GM21515 (cell line): ENCODE data around the gene KLRD1.
"Not testable (repeated sequence)": the region's sequence is repeated elsewhere in the genome, so short reads cannot be mapped to it uniquely, and the experiment has no call there.

ENCODE experiments used
- ATAC-seq: cut with Tn5 transposase; IDR thresholded peaks from one replicate; pipeline ENCODE4 v1.9.1; 2021; ENCODE audit not compliant: unreplicated experiment

Gene KLRD1

GRCh38 chr12:10336196-10336595 is 28.5 kb downstream of the KLRD1 start:
- ATAC-seq = not testable (repeated sequence)

- ATAC-seq = not testable (repeated sequence)
Observed at GRCh38 chr12:10338470-10338869, 30.8 kb downstream of the KLRD1 start.

- ATAC-seq = no peak
Observed at GRCh38 chr12:10339053-10339840, 31.6 kb downstream of the KLRD1 start.

GRCh38 chr12:10340946-10341345 is 33.3 kb downstream of the KLRD1 start:
- ATAC-seq = not testable (repeated sequence)

- ATAC-seq = no peak
Observed at GRCh38 chr12:10341892-10342509, 34.3 kb downstream of the KLRD1 start.

- not testable (repeated sequence) for ATAC-seq
Observed at GRCh38 chr12:10351457-10351856, 43.8 kb downstream of the KLRD1 start.

- no peak for ATAC-seq
Observed at GRCh38 chr12:10354071-10354470, 46.4 kb downstream of the KLRD1 start.

GRCh38 chr12:10354502-10354901 is 46.8 kb downstream of the KLRD1 start:
- no peak for ATAC-seq

- no peak for ATAC-seq
Observed at GRCh38 chr12:10358131-10358530, 50.5 kb downstream of the KLRD1 start.

- ATAC-seq = no peak
Observed at GRCh38 chr12:10358969-10359368, 51.3 kb downstream of the KLRD1 start.

GRCh38 chr12:10361084-10361483 is 53.4 kb downstream of the KLRD1 start:
- no peak for ATAC-seq

- no peak for ATAC-seq
Observed at GRCh38 chr12:10361622-10362021, 54.0 kb downstream of the KLRD1 start.

GRCh38 chr12:10362325-10362724 is 54.7 kb downstream of the KLRD1 start:
- no peak for ATAC-seq

- no peak for ATAC-seq
Observed at GRCh38 chr12:10362828-10363657, 55.4 kb downstream of the KLRD1 start.

GRCh38 chr12:10363658-10363913 is 55.9 kb downstream of the KLRD1 start:
- ATAC-seq = no peak

- peak; percentile 91 for ATAC-seq
Observed at GRCh38 chr12:10363914-10364814, 56.5 kb downstream of the KLRD1 start.

GRCh38 chr12:10364815-10365622 is 57.3 kb downstream of the KLRD1 start:
- peak; percentile 55 for ATAC-seq

GRCh38 chr12:10365696-10366405 is 58.2 kb downstream of the KLRD1 start:
- ATAC-seq = no peak

GRCh38 chr12:10366875-10367274 is 59.2 kb downstream of the KLRD1 start:
- no peak for ATAC-seq
